Adrenal gland (tissue), 5 donors: ENCODE measurements around the gene KRT77.

Source experiments
- CTCF ChIP-seq, 6 experiments: fragments of 450-650 bp in 4 of 6; fragments of 200-600 bp in 2 of 6; sonication (generic) in 1 of 6; IDR thresholded peaks; 1 replicate in 5 of 6; 2 replicates in 1 of 6; pipeline versions ENCODE4 v1.5.1 to v1.8.0; 2016 to 2021; ENCODE audit warnings: antibody characterized with exemption in 6 of 6, mild to moderate bottlenecking in 2 of 6, moderate library complexity in 1 of 6
- POLR2A ChIP-seq, 2 donors: fragments of 450-650 bp; IDR thresholded peaks; one replicate each; pipeline ENCODE4 v1.6.1; 2017; ENCODE audit warnings: antibody characterized with exemption in 2 of 2, mild to moderate bottlenecking in 2 of 2, moderate library complexity in 1 of 2
- donor health status: DM: no; HTN: no; CAD: no.

GRCh38 chr12:52713960-52714886, 10.9 kb upstream of the KRT77 start:
- TF ChIP-seq CTCF (IDR thresholded peaks at IDR 0.05) (no peak), POLR2A (IDR thresholded peaks at IDR 0.05) (no peak)
